ENCODE measurements around the gene DLL4.
"Not testable (repeated sequence)": the region's sequence is repeated elsewhere in the genome, so short reads cannot be mapped to it uniquely, and the experiment has no call there.

DLL4 gene

DNA sequence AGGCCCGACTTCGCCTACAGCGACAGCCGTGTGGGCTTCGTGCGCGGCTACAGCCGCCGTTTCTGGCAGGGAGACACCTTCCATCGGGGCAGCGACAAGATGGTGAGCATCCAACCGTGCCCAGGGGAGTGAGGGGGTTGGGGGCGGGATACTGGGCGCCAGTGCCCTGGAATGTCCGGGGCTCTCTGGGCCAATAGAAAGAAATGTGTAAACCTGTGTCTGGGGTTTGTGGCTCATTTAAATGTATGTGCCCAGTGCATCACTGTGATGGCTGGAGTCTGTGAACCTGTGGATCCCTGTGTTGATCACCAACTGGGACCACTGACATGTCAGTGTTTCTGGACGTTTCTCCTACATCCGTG, 24.6 kb downstream of the DLL4 start:
- H3K27ac ChIP-seq = peak overlapping the region; percentile 81 to 82
- no peaks in the 10 kb centered on the region for H3K9me3 ChIP-seq
- TF ChIP-seq, protein P1, sequence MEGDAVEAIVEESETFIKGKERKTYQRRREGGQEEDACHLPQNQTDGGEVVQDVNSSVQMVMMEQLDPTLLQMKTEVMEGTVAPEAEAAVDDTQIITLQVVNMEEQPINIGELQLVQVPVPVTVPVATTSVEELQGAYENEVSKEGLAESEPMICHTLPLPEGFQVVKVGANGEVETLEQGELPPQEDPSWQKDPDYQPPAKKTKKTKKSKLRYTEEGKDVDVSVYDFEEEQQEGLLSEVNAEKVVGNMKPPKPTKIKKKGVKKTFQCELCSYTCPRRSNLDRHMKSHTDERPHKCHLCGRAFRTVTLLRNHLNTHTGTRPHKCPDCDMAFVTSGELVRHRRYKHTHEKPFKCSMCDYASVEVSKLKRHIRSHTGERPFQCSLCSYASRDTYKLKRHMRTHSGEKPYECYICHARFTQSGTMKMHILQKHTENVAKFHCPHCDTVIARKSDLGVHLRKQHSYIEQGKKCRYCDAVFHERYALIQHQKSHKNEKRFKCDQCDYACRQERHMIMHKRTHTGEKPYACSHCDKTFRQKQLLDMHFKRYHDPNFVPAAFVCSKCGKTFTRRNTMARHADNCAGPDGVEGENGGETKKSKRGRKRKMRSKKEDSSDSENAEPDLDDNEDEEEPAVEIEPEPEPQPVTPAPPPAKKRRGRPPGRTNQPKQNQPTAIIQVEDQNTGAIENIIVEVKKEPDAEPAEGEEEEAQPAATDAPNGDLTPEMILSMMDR (IDR thresholded peaks at IDR 0.05) = no peak
- DNase-seq = no peak
- intact Hi-C loops (cut with DNase I; ENCODE audit: low total_unique reads) = no loop called here
- H3K4me3 ChIP-seq = peak overlapping the region; percentile 77 to 87
- no peaks in the 10 kb centered on the region for H3K27me3 ChIP-seq
- peaks cover 0 to 55% (median 39%) of the 10 kb centered on the region in 4 donors for H3K4me1 ChIP-seq
- no peaks in the 10 kb centered on the region for H3K36me3 ChIP-seq

DNA sequence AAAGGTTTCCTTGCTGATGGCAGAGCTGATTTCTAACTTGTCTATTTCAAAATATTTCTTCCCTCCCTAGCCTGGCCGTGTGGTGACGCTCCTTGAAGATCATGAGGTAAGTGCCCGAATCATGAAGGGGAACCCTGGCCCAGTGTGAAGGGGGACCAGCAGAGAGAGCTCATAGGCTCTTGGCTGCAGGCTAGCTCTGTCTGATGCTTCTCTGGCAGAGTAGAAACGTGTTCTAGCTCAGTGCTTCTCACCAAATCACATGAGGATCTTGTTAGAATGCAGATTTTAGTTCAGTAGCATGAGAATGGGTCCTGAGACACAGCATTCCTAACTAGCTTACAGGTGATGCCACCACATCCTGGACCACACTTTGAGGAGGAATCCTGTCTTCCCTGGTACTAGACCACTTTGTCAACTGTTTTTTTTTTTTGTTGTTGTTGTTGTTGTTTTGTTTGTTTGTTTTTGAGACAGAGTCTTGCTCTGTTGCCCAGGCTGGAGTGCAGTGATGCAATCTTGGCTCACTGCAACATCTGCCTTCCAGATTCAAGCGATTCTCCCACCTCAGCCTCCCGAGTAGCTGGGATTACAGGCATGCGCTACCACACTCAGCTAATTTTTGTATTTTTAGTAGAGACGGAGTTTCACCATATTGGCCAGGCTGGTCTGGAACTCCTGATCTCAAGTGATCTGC, 25.2 kb downstream of the DLL4 start:
- DNase-seq; intact Hi-C loops (cut with DNase I; ENCODE audit: low total_unique reads); H3K27me3 ChIP-seq; H3K9me3 ChIP-seq; H3K36me3 ChIP-seq: not testable (repeated sequence)
- Histone ChIP-seq H3K4me3 (peak overlapping the region; percentile 77 to 87), H3K27ac (peak overlapping the region; percentile 81 to 82), H3K4me1 (peaks cover 0 to 55% (median 39%) of the 10 kb centered on the region in 4 donors)

DNA sequence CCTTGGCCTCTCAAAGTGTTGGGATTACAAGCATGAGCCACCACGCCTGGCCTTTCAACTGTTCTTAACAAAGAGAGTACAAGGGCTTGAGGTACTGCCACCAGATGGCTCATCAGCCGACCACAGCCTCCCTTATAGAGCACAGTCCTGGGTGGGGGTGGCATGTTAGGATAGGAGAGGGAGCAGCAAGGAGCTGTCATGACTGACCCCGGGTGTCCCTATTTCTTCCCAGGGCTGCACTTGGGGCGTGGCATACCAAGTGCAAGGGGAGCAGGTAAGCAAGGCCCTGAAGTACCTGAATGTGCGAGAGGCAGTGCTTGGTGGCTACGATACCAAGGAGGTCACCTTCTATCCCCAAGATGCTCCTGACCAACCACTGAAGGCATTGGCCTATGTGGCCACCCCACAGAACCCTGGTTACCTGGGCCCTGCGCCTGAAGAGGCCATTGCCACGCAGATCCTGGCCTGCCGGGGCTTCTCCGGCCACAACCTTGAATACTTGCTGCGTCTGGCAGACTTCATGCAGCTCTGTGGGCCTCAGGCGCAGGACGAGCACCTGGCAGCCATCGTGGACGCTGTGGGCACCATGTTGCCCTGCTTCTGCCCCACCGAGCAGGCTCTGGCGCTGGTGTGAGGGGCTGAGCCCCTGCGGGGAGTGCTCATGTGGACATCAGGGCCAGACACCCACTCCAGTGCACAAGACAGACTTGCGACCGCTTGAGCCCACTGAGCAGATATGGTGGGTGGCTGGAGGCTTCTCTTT, 26.2 kb downstream of the DLL4 start:
- Histone ChIP-seq H3K4me1 (peaks cover 0 to 55% (median 39%) of the 10 kb centered on the region in 4 donors), H3K36me3 (no peaks in the 10 kb centered on the region), H3K27ac (peak overlapping the region; percentile 70 to 72), H3K9me3 (no peaks in the 10 kb centered on the region), H3K27me3 (no peaks in the 10 kb centered on the region), H3K4me3 (no peak overlapping the region)
- DNase-seq = no peak
- TF ChIP-seq, protein P1 (IDR thresholded peaks at IDR 0.05) = no peak
- intact Hi-C loops (cut with DNase I; ENCODE audit: low total_unique reads) = no loop called here

DNA sequence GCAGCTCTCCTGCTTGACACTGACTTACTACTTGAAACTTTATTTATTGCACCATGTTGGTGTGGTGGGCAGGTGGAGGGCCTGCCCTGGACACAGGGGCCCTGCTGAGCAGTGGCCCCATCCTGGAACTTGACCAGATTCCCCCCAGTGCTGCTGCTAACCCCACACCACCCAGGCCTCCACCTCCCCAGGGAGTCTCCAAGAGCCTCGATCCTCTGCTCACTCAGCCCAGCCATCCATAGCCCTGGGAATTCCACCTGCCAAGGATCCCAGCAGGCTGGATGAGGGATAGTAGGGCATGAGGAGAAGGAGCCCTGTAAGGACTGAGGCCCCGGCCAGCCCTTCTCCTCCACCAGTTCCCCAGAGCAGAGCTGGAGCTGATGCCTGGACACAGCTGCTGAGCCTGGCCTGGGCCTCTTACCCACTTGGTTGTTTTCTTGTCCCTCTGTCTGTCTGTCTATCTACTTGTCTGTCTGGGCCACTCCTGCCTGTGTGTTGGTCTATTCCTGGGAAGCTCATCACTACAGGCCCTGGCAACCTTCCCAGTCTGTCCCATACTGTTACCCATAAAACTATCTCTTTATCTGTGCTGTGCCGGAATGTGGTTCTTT, 26.9 kb downstream of the DLL4 start:
- Histone ChIP-seq H3K27ac (peak overlapping the region; percentile 70 to 72), H3K4me3 (no peak overlapping the region), H3K36me3 (no peaks in the 10 kb centered on the region), H3K9me3 (no peaks in the 10 kb centered on the region), H3K27me3 (no peaks in the 10 kb centered on the region), H3K4me1 (peaks cover 0 to 55% (median 39%) of the 10 kb centered on the region in 4 donors)
- DNase-seq = no peak
- TF ChIP-seq, protein P1 (IDR thresholded peaks at IDR 0.05) = no peak
- intact Hi-C loops (cut with DNase I; ENCODE audit: low total_unique reads) = no loop called here

DNA sequence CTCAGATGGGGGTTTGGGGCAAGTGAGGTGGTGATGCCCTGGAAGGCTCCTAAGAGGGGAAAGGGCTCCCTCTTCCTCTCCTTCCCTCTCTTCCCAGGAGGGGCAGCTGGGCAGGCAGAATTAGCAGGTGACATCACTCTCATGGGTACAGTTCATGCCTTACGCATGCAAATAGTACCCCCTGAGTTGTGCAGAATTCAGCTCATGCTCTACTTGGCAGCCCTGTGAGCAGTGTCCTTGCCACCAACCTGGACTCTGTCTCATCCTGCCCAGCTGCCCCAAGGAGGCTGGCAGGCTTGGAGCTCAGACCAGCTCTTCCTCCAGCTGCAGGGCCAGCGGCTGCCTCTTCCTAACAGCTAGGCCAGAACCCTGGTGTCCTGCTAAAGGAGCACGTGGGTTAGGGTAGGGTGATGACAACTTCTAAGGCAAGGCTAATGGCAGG, 27.4 kb downstream of the DLL4 start:
- intact Hi-C loops (cut with DNase I; ENCODE audit: low total_unique reads) = no loop called here
- Histone ChIP-seq H3K9me3 (no peaks in the 10 kb centered on the region), H3K4me1 (peaks cover 0 to 55% (median 39%) of the 10 kb centered on the region in 4 donors), H3K27ac (peak overlapping the region; percentile 70 to 72), H3K27me3 (no peaks in the 10 kb centered on the region), H3K36me3 (no peaks in the 10 kb centered on the region), H3K4me3 (no peak overlapping the region)
- TF ChIP-seq, protein P1 (IDR thresholded peaks at IDR 0.05) = no peak
- DNase-seq = no peak

All from tibial artery (tissue), 4 donors.